Esophagus squamous epithelium (tissue), 5 donors: Measurements from ENCODE around the gene PRR18. TPM values are rescaled to one million over a fixed set of nuclear protein-coding genes. Genes with fewer than 3 reads are reported as not detected.

Experiments used
- DNase-seq: peaks from one replicate; lab custom pipeline; 2025; lab: John Stamatoyannopoulos, UW
- H3K27ac ChIP-seq, 4 donors: fragments of 200-600 bp; sonication (generic); one replicate each; pipeline ENCODE4 v1.5.1; 2016 to 2019; ENCODE audit warnings: mild to moderate bottlenecking in 1 of 4
- H3K27me3 ChIP-seq, 4 donors: fragments of 200-600 bp; sonication (generic); 1 replicate in 3 of 4; 2 replicates in 1 of 4; pipeline versions ENCODE4 v1.5.1 to v1.6.0; 2017 to 2021; ENCODE audit warnings: antibody characterized with exemption in 1 of 4
- H3K36me3 ChIP-seq, 3 donors: fragments of 200-600 bp; sonication (generic); one replicate each; pipeline ENCODE4 v1.5.1; 2016 to 2019
- H3K4me1 ChIP-seq, 3 donors: fragments of 200-600 bp; sonication (generic); one replicate each; pipeline ENCODE4 v1.5.1; 2017 to 2019
- H3K4me3 ChIP-seq, 4 donors: fragments of 200-600 bp; sonication (generic); 1 replicate in 3 of 4; 2 replicates in 1 of 4; pipeline ENCODE4 v1.5.1; 2016 to 2019; ENCODE audit warnings: mild to moderate bottlenecking in 2 of 4, moderate library complexity in 1 of 4
- H3K9me3 ChIP-seq, 3 donors: fragments of 200-600 bp; sonication (generic); one replicate each; pipeline ENCODE4 v1.5.1; 2016 to 2019
- POLR2A ChIP-seq, 4 donors: fragments of 450-650 bp; IDR thresholded peaks; one replicate each; pipeline ENCODE4 v1.6.1; 2017; ENCODE audit warnings: antibody characterized with exemption in 4 of 4, mild to moderate bottlenecking in 4 of 4, moderate library complexity in 3 of 4
- WGBS, 2 donors: methylation state at CpG; one replicate each; pipeline ENCODE4 v1.1.5; 2018; 5-methylcytosine and 5-hydroxymethylcytosine counted together
- intact Hi-C: fragments of 100-400 bp; cut with DNase I; formaldehyde crosslinking; loops from one replicate; pipeline ENCODE4 v1.15.0; 2022
- total RNA-seq, 4 donors: library from RNA; depleted of rRNA; stranded (reverse); fragments of >200 nt; gene quantifications; one replicate each; pipeline ENCODE4 v1.1.0, GENCODE V29; 2016
- TF ChIP-seq, protein P1 (sequence below), 6 experiments: fragments of 450-650 bp in 4 of 6; fragments of 200-600 bp in 2 of 6; sonication (generic) in 2 of 6; IDR thresholded peaks; one replicate each; pipeline ENCODE4 v1.5.1; 2016 to 2019; ENCODE audit warnings: antibody characterized with exemption in 6 of 6, mild to moderate bottlenecking in 4 of 6, moderate library complexity in 4 of 6
- donor health status: DM: yes; HTN: yes; CAD: no.

PRR18 gene
- total RNA-seq, 4 donors from 2014 or later = not detected

DNA sequence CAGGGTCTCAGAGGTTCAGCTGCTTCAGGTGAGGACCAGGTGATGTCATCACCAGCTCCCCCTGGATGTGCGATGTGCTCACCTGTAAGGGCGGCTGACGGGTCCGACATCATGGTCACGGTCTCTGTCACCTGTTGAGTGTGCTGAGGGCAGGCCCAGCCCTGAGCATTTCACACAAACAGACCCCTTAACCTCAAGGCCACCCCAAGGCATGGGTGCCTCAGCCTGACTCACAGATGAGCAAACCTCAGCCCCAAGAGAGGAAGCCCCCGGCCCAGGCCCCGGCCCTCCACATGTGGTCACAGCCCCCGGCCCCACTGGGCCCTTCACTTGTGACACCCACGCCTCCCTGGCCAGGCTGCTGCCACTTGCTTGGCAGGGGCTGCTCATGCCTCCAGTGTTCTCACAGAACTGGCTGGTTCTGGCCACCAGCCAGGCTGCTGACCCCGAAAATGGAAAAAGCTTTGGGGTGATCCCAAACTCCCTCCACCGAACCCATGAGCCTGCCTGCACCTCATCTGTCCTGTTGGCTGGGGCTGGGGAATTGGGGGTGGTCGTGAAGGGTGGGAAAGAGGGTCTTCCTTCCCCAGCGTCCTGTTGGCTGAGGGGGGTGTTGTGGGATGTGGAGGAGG, 33.3 kb downstream of the PRR18 start:
- intact Hi-C loops = loop anchor here (5.0 kb wide), 1 partner anchor 127 kb away; no protein-coding TSS in a partner anchor
- Histone ChIP-seq H3K27me3 (peaks cover 0 to 41% (median 0%) of the 10 kb centered on the region in 4 donors), H3K36me3 (no peaks in the 10 kb centered on the region), H3K4me3 (no peak overlapping the region), H3K27ac (no peak overlapping the region), H3K9me3 (no peaks in the 10 kb centered on the region), H3K4me1 (peaks cover 0 to 8% (median 0%) of the 10 kb centered on the region in 3 donors)
- TF ChIP-seq, protein P1, sequence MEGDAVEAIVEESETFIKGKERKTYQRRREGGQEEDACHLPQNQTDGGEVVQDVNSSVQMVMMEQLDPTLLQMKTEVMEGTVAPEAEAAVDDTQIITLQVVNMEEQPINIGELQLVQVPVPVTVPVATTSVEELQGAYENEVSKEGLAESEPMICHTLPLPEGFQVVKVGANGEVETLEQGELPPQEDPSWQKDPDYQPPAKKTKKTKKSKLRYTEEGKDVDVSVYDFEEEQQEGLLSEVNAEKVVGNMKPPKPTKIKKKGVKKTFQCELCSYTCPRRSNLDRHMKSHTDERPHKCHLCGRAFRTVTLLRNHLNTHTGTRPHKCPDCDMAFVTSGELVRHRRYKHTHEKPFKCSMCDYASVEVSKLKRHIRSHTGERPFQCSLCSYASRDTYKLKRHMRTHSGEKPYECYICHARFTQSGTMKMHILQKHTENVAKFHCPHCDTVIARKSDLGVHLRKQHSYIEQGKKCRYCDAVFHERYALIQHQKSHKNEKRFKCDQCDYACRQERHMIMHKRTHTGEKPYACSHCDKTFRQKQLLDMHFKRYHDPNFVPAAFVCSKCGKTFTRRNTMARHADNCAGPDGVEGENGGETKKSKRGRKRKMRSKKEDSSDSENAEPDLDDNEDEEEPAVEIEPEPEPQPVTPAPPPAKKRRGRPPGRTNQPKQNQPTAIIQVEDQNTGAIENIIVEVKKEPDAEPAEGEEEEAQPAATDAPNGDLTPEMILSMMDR (IDR thresholded peaks at IDR 0.05) = no peak
- TF ChIP-seq POLR2A (IDR thresholded peaks at IDR 0.05) = no peak
- DNase-seq = no peak
- WGBS, 2 donors = 100% methylated on average over 1 of the region's 13 CpGs; no CpG with 5 or more reads in 1 of the 2 donors

DNA sequence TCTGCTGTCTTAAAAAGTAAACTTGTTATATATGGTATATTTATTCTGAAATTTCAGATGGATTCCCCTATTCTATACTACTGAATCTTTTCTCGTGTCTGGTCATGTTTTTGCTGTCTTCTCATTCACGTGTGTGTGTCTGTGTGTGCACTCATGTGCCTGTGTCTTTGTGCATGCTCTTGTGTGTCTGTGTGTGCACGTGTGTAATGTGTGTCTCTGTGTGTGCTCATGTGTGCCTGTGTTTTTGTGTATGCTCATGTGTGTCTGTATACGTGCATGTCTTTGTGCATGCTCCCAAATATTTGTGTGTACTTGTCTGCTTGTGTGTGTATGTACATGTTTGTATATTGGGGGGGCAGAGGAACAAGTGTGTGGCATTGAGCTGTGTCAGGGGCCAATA, 34.0 kb downstream of the PRR18 start:
- H3K4me1 ChIP-seq = peaks cover 0 to 8% (median 0%) of the 10 kb centered on the region in 3 donors
- intact Hi-C loops = loop anchor here (5.0 kb wide), 1 partner anchor 128 kb away; no protein-coding TSS in a partner anchor
- H3K9me3 ChIP-seq = no peaks in the 10 kb centered on the region
- H3K27ac ChIP-seq = no peak overlapping the region
- H3K36me3 ChIP-seq = no peaks in the 10 kb centered on the region
- peaks cover 0 to 48% (median 0%) of the 10 kb centered on the region in 4 donors for H3K27me3 ChIP-seq
- WGBS, 2 donors = 48 to 63% methylated on average over 4 of the region's 4 CpGs
- TF ChIP-seq, protein P1 (IDR thresholded peaks at IDR 0.05) = no peak
- TF ChIP-seq POLR2A (IDR thresholded peaks at IDR 0.05) = no peak
- no peak overlapping the region for H3K4me3 ChIP-seq
- DNase-seq = no peak

DNA sequence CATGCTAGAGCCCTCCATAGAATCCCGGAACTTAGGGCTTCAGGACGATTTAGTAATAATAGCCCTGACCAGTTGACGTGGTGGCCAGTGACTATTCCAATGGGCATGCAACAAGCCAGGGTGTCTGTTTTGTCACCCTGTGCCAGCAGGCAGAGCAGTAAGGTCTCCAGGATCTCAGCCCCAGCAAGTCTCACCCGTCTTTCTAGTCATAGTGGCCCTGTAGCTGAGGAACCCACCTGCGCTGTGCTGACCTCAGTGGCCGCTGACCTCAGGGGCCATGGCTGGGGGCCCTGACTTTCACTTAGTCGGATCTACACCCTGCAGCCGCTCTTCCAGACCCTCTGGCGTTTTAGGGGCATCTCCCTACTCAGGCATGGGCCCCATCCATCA, 36.8 kb downstream of the PRR18 start:
- WGBS, 2 donors = 78 to 89% methylated on average over 6 of the region's 9 CpGs
- no peak for TF ChIP-seq POLR2A (IDR thresholded peaks at IDR 0.05)
- TF ChIP-seq, protein P1 (IDR thresholded peaks at IDR 0.05) = no peak
- intact Hi-C loops = loop anchor here (5.0 kb wide), 1 partner anchor 131 kb away; no protein-coding TSS in a partner anchor
- H3K36me3 ChIP-seq = no peaks in the 10 kb centered on the region
- H3K27ac ChIP-seq = no peak overlapping the region
- H3K27me3 ChIP-seq = peaks cover 0 to 51% (median 0%) of the 10 kb centered on the region in 4 donors
- H3K4me3 ChIP-seq = no peak overlapping the region
- no peaks in the 10 kb centered on the region for H3K9me3 ChIP-seq
- DNase-seq = no peak
- H3K4me1 ChIP-seq = peaks cover 0 to 8% (median 0%) of the 10 kb centered on the region in 3 donors

DNA sequence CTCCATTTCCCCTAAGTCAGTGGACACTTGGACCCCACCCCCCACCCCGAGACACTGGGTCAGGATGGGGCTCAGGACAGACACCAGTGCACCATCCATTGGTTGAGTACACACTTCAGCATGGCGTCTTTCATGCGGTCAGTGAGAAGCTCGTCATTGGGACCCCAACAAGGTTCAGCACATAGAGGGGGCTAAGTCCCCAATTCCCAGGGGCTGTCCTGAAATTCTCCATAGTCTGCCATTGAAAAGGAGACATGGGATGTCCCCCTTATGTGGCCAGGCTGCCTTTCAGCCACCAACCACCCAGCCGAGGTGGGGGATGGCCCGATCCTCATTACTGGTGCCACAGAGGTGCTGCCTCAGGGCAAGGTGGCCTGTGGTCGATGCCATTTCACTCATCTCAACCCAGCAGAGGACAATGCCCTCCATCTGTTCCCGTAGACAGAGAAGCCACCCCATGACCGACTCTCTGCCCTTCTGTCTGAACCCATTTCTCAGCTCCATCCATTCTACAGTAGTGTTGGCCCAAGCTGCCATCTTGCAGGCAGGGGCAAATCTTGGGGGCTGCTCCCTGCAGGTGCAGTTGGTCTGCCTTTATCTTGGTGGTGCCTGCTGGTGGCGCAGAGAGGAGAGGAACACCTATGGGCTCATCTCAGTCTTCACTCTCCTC, 37.4 kb downstream of the PRR18 start:
- DNase-seq = no peak
- no peaks in the 10 kb centered on the region for H3K9me3 ChIP-seq
- peaks cover 0 to 50% (median 0%) of the 10 kb centered on the region in 4 donors for H3K27me3 ChIP-seq
- TF ChIP-seq POLR2A (IDR thresholded peaks at IDR 0.05) = no peak
- TF ChIP-seq, protein P1 (IDR thresholded peaks at IDR 0.05) = no peak
- H3K4me1 ChIP-seq = peaks cover 0 to 5% (median 0%) of the 10 kb centered on the region in 3 donors
- H3K4me3 ChIP-seq = no peak overlapping the region
- 92 to 94% methylated on average over 5 of the region's 10 CpGs for WGBS, 2 donors
- no peak overlapping the region for H3K27ac ChIP-seq
- intact Hi-C loops = loop anchor here (5.0 kb wide), 1 partner anchor 131 kb away; no protein-coding TSS in a partner anchor
- no peaks in the 10 kb centered on the region for H3K36me3 ChIP-seq
